ENCODE results near the gene RAPGEF2.
A peak's percentile ranks its signal among the peaks of the same experiment; 100 is the strongest.

The RAPGEF2 gene

GRCh38 chr4:159334461-159334860, 231.6 kb downstream of the RAPGEF2 start:
- DNase-seq = no peak

DNA sequence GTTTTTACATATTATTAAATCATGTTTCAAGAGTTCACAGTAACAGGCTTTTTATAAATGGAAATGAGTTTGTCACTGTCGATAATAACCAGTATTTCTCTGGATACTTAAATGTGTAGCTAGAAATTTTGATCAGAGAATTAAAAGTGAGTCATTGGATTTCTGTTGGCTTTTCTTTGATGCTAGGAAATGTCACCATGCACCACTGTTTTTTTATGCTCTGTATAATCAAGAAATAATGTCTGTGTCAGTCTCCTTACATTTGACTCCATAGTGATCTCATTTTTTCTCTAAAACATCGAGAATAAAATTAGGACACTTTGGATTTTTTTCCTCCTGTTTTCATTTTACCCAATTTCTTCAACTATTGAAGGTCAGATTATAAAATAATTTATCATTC, 234.2 kb downstream of the RAPGEF2 start:
- DNase-seq = no peak

GRCh38 chr4:159341522-159341921, 238.6 kb downstream of the RAPGEF2 start:
- DNase-seq = peak; percentile 14 to 45

DNA sequence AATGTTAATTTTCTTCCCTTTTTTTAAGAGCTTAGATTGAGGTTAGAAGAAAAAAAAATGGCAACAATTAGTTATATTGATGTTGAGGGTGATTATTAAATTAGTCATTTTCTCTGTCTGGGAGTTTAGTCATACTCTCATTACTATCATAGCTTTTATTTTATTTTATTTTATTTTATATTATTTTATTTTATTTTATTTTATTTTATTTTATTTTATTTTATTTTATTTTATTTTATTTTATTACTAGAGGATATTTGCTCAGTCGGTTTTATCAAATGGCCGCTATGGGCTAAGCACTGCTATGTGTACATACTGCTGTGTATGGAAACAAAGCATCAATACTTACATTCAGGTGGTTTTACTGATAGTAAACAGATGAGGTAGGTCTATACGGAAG, 239.5 kb downstream of the RAPGEF2 start:
- no peak for DNase-seq

- DNase-seq = peak; percentile 15 to 44
These were observed 240.2 kb downstream of the RAPGEF2 start for GRCh38 chr4:159343116-159343515.

GRCh38 chr4:159344877-159345276, 242.0 kb downstream of the RAPGEF2 start:
- no peak for DNase-seq

- DNase-seq = no peak
These were observed 243.8 kb downstream of the RAPGEF2 start for GRCh38 chr4:159346681-159347080.

DNA sequence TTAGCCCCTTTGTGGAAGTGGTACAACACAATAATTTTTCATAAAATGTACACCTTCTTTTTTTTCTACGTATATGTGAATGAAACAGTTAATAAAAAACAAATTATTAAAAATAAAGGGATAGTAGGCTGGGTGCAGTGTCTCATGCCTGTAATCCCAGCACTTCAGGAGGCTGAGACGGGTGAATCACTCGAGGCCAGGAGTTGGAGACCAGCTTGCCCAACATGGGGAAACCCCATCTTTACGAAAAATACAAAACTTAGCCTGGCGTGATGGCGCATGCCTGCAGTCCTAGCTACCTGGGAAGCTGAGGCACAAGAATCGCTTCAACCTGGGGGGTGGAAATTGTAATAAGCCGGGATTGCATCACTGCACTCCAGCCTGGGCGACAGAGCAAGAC, 244.9 kb downstream of the RAPGEF2 start:
- no peak for DNase-seq

DNA sequence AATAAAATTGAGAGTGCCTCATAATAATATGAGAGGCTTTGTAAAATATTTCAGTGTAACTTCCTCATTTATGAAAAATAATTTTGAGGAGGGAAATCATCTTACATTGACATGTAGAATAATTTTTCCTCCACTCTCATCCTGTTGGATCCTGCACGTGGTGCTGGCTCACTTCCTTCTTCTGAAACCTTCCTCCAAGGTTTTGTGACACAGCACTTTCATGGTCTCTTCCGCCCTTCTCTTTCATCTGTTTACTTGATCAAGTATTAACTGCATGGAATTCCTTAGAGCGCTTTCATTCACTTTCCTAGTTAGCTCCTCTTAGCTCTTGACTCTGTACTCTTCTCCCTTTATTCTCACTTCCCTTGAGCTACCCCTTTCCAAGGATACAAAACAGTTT, 246.5 kb downstream of the RAPGEF2 start:
- peak in 1 of 2 donors; percentile 32 for DNase-seq

DNA sequence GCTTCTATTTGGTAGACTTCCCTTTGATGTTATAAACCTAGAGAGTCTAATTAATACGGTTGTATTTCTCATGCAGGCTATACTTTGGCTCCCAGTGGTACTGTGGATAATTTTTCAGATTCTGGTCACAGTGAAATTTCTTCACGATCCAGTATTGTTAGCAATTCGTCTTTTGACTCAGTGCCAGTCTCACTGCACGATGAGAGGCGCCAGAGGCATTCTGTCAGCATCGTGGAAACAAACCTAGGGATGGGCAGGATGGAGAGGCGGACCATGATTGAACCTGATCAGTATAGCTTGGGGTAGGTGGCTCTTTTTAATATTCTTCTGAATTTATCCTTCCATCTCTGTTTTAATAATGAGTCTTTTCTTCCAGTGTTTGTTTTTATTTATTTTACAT, 249.7 kb downstream of the RAPGEF2 start:
- no peak for DNase-seq

DNA sequence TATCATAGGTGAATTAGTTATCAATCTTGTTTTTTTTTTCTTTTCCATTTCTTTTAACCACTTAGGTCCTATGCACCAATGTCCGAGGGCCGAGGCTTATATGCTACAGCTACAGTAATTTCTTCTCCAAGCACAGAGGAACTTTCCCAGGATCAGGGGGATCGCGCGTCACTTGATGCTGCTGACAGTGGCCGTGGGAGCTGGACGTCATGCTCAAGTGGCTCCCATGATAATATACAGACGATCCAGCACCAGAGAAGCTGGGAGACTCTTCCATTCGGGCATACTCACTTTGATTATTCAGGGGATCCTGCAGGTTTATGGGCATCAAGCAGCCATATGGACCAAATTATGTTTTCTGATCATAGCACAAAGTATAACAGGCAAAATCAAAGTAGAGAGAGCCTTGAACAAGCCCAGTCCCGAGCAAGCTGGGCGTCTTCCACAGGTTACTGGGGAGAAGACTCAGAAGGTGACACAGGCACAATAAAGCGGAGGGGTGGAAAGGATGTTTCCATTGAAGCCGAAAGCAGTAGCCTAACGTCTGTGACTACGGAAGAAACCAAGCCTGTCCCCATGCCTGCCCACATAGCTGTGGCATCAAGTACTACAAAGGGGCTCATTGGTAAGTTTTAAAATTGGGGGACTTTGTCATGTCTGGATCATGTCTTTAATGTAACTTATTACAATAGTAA, 250.7 kb downstream of the RAPGEF2 start:
- DNase-seq = no peak

DNA sequence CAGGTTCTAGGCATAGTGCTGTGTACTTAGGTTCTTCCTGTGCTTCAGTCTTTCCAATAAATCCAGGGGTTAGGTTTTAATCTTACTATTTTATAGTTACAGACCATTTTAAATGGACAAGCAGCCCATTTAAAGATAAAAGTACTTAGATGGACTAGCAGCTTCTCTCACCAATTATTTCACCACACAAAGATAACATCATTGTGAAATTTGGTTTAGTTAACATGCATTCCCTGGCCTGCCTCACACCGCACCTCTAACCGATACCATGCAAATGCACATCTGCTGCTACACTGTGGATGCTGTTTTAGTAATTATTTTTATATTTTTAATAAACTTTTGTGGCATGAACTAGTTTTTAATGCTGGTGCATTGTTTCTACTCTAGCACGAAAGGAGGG, 252.6 kb downstream of the RAPGEF2 start:
- no peak for DNase-seq

GRCh38 chr4:159357350-159357749, 254.5 kb downstream of the RAPGEF2 start:
- DNase-seq = no peak

- DNase-seq = no peak
These were observed 255.3 kb downstream of the RAPGEF2 start for GRCh38 chr4:159358226-159358625.

GRCh38 chr4:159360549-159360948, 257.7 kb downstream of the RAPGEF2 start:
- no peak for DNase-seq

DNA sequence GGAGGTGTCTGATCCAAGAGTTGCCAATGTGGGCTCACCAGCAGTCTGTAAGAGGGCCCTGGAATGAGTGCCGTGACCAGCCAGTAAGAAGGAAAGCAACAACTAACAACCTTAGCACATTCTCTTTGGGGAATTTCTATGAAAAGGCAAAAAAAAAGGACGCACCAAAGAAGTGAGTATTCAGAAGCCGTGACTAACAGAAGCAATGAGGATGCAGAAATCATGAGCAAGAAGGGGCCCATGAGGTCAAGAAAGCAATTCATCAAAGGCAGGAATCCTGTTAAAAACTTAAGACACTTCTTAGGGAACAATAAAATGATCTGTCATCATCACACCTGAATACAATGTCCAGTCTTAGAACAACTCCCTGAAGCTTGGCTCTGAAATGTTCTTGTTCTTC, 260.5 kb downstream of the RAPGEF2 start:
- no peak for DNase-seq

DNA sequence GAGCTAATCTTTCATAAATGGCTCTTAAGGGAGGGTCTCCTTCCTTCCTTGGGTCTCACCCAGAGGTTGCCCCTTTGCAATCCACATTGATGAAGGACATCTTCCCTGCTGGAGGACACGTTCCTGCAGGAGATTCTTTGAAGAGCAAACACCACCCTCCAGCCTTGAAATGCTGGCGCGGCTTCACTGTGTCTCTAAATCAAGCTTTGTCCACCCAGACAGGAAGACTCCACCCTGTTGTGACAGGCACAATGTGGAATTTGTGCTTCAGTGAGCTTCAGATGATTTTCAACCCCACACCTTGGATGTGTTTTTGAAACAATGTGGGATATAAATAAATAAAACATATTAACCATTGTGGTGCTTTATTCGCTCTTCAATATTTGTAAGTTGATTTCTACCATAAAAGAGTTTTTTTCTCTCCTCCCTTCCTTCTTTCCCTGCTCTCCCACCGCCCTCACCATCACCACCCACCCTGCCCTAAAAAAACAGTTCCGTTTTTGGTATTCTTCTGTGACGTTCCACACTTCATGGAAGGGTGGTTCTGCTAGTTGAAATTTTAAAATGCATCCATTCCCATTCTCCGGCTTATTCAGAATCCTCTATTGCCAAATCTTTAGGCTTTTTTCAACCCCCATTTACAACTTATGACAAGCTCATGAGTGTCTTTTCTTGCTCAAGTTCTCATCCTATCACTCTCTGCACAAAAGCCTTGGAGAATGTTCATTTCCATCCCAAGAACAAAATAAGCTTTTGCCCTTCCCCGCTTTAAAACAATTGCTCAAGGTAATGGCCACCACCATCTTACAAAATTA, 264.3 kb downstream of the RAPGEF2 start:
- no peak for DNase-seq

- DNase-seq = no peak
These were observed 264.9 kb downstream of the RAPGEF2 start for GRCh38 chr4:159367781-159368080.

GRCh38 chr4:159368320-159368719, 265.4 kb downstream of the RAPGEF2 start:
- no peak for DNase-seq

GRCh38 chr4:159369256-159369655, 266.4 kb downstream of the RAPGEF2 start:
- DNase-seq = no peak

GRCh38 chr4:159370286-159370685, 267.4 kb downstream of the RAPGEF2 start:
- DNase-seq = no peak

DNA sequence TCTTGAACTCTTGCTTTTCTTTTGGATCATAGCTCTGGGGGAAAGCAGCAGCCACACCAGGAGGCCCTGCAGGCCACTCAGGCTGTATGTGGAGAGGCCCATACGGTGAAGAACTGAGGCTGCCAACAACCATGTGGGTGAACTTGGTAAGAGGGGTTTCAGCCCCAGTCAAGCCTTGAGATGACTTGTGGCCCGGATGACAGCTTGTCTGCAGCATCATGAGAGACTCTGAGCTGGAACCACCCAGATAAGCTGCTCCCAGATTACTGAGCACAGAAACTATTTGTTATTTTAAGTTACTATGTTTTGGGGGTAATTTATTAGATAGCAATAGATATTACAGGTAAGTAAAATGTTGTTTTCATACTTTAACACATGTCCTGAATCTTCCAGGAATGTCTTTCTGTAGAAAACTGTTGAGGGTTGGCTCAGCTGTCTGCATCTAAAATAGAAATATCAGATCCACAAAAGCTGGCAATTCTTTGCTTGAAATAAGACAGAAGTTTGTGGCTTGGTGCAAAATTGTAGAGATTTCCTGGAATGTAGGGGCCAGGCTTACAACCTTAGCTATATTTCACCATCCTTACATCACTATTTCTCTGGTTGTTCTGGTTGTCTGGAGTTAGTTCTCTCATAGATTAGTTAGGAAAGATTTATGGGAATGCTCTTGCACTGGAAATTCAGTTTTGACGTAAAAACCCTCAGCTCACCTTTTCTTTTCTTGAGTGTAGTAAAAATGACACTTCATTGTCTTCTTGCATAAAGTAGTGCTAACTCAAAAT, 272.1 kb downstream of the RAPGEF2 start:
- DNase-seq = no peak

GRCh38 chr4:159376289-159376688, 273.4 kb downstream of the RAPGEF2 start:
- no peak for DNase-seq
